HG03064 (cell line): ENCODE data around the gene SVOP.
"Not testable (repeated sequence)": the region's sequence is repeated elsewhere in the genome, so short reads cannot be mapped to it uniquely, and the experiment has no call there.

Experiments used
- ATAC-seq: cut with Tn5 transposase; IDR thresholded peaks from one replicate; pipeline ENCODE4 v1.9.1; 2021; ENCODE audit warnings: low read depth; ENCODE audit not compliant: unreplicated experiment

The SVOP gene

DNA sequence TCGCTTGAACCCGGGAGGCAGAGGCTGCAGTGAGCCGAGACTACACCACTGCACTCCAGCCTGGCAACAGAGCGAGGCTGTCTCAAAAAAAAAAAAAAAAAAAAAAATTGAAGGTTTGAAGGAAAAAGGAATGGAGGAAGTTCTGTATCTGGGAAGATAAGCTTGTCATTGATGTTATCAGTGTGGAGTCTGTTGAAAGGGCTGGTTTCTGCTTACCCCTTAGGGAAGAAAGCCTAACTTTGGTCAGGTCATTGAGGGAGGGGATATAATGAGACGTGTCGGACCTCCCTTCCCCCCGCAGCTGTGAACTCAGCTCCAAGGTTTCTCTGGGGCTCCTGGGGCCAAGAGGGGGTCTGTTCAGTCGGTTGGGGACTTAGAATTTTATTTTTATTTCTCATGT lies 124.5 kb downstream of the SVOP start:
- ATAC-seq: no peak

DNA sequence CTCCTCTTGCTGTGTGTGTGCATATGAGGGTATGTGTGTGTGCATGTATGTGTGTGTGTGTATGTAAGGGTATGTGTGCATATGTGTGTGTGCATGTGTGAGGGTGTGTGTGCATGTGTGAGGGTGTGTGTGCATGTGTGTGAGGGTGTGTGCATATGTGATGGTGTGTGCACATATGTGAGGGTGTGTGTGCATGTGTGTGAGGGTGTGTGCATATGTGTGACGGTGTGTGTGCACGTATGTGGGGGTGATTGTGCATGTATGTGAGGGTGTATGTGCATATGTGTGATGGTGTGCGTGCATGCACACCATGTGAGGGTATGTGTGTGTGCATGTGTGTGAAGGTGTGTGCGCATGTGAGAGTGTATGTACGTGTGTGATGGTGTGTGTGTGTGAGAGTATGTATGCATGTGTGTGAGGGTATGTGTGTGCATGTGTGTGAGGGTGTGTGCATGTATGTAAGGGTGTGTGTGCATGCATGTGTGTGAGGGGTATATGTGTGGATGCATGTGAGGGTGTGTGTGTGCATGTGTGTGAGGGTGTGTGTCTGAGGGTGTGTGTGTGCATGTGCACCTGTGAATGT lies 125.6 kb downstream of the SVOP start:
- ATAC-seq: no peak

- ATAC-seq: no peak
Observed at GRCh38 chr12:108890208-108890607, 130.7 kb downstream of the SVOP start.

DNA sequence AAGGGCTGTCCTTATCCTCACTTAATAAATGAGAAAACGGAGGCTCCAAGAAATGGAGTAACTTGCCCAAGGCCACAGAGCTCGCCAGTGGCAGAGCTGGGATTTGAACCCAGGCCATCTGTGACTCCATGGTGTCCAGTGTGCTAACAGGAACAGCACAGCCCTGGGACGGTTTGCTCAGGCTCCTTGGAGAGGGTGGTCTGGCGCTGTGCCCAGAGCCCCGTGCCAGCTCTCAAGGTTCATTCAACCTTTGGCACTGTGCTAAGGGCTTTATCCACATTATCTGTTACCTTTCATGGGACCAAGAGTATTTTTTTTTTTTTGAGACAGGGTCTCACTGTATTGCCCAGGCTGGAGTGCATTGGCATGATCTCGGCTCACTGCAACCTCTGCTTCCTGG lies 132.8 kb downstream of the SVOP start:
- ATAC-seq: no peak

GRCh38 chr12:108886873-108887629 lies 133.8 kb downstream of the SVOP start:
- no peak for ATAC-seq

- no peak for ATAC-seq
Observed at GRCh38 chr12:108884116-108885012, 136.5 kb downstream of the SVOP start.

GRCh38 chr12:108881953-108882352 lies 138.9 kb downstream of the SVOP start:
- no peak for ATAC-seq

DNA sequence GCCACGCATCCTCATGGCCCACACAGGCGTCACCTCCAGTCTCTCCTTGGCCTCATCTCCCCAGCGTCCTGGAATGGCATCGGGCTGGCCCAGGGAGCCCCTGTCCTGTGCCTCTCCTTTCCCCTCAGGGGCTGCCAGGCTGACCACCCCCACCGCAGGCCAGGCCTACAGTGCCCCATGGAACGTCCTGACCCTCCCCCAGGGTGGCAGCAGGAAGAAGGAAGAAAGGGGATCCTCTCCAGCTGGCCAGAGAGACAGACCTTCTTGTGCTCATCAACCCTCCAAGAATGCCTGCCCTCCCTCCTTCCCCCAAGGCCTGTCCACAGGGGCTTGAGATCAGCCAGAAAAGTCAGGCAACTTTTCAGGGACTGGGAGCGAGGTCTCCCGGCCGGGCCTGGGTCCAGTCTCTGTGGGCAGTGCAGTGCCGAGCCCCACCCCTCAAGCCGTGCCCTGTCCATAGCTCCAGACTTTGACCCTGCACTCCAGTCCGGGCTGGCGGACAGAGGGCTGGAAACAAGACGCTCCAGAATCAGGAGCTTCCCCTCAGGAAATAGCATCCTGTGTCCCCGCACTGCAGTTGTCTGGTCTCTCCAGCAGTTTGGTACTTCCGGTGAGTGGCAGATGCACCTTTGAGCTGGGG lies 141.1 kb downstream of the SVOP start, which contains the start of gene DAO:
Gene DAO (plus strand): TSS at position 478 of the 640 bp plus-strand sequence. CDS start 4,915 bp downstream, outside the sequence.
- no peak for ATAC-seq

DNA sequence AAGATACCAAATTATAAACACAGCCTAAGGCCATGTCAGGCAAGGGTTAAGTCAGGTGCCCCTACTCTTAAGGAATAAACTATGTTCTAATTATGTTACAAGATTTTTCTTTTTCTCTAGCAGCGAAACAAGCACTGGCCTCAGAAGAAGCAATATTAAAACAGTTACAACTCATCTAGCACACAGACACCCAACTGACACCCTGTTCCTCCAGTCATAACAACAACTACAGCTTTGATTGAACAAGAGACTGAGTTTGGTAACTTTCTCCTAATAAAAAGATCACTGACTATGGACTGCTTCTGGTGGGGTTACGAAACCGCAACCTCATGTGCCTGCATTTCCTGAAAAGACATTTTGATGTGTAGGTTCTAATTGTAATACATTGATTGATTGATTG lies 144.3 kb downstream of the SVOP start:
- ATAC-seq: no peak

- ATAC-seq: no peak
Observed at GRCh38 chr12:108875682-108876361, 145.0 kb downstream of the SVOP start.

DNA sequence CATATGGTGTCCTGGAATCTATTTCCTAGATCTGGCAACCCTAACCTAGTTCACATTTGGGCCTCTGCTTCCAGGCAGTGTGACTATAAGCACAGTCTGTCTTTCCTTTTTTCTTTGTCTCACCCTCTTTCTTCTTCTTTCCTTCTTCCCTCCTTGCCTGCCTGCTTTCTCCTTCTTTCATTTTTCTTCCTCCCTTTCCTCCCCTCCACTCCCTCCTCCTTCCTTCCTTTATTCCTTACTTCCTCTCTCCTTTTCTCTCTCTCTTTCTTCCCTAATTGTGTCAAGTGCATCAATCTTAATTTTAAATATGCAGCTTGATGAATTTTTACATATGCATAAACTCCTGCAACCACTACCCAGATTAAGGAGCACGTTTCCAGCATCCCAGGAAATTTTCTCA lies 145.6 kb downstream of the SVOP start:
- ATAC-seq: no peak

DNA sequence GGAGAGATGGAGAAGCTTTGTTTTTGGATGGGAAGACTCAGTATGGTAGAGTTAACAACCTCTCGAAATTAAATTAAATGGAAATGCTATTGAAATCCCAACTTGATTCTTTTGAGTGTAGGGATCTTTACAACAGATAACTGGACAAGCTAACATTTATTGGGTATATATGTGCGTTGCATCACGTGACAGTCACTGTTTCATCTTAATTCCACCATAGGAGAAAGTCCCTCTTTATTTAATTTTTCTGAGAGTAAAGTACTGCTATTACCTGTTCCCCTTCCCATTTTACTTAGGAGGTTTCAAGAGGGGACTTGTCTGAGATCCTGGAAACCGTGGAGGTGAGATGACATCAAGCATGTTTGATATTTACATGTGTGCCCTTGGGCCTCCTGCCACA lies 152.1 kb downstream of the SVOP start:
- ATAC-seq: no peak

GRCh38 chr12:108866083-108866482 lies 154.8 kb downstream of the SVOP start:
- ATAC-seq: not testable (repeated sequence)

DNA sequence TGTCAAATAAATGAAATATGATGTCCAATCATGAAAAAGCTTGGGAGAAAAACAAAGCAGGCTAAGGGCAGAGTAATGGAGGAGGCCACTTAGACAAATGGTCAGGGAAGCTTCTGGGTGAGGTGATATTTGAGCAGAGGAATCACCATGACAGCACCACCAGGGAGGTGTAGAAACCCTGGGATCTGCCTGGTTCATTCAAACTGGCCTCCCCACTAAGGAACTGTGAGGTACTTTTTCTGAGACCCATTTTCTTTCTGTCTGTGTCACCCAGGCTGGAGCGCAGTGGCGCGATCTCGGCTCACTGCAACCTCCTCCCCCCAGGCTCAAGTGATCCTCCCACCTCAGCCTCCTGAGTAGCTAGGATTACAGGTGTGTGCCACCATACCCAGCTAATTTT lies 155.7 kb downstream of the SVOP start:
- no peak for ATAC-seq

- no peak for ATAC-seq
Observed at GRCh38 chr12:108862588-108862959, 158.3 kb downstream of the SVOP start.

- no peak for ATAC-seq
Observed at GRCh38 chr12:108861878-108862587, 158.8 kb downstream of the SVOP start.

DNA sequence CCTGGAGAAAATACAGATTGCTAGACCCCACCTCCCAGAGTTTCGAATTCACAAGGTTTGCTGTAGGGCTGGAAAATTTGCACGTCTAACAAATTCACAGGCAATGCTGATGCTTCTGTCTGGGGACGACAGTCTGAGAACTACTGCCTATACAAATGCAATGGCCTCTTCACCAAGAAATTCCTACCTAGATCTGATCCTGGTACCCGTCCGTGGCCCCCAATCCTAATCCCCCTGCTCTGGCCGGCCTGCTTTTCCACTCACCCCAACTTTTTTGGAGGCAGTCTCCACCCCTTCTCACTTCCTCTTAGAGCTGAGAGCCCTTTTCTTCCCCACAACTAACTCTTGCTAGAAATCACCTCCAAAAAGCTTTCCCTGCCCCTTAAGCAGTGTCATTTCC lies 160.4 kb downstream of the SVOP start:
- ATAC-seq: no peak

GRCh38 chr12:108859923-108860291 lies 161.0 kb downstream of the SVOP start:
- ATAC-seq: no peak

DNA sequence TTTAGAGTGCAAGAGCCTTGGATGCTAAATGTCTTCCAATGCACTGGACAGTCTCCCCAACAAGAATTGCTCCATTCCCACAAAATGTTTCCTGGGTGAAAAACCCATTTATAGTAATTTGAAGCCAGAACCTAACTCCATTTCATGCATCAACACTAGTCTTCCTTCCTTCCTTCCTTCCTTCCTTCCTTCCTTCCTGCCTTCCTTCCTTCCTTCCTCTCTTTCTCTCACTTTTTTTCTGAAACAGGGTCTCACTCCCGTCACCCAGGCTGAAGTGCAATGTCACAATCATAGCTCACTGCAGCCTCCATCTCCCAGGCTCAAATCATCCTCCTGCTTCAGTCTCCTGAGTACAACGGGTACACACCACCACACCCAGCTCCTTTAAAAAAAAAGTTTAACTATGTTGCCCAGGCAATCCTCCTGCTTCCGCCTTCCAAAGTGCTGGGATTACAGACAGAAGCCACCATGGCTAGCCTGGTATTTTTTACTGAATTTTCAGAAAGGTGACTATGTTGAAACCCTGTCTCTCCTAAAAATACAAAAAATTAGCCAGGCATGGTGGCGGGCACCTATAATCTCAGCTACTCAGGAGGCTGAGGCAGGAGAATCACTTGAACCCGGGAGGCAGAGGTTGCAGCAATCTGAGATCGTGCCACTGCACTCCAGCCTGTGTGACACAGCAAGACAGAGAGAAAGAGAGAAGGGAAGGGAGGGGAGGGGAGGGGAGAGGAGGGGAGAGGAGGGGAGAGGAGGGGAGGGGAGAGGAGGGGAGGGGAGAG lies 161.5 kb downstream of the SVOP start:
- ATAC-seq: not testable (repeated sequence)
